Measurements from ENCODE around the gene RC3H2.

RC3H2 gene

GRCh38 chr9:122948313-122948712 is 43.2 kb upstream of the RC3H2 start (continued):
- no peak for TF ChIP-seq ZNF585B (tag by site-specific recombination; IDR thresholded peaks at IDR 0.05)
- no peak for TF ChIP-seq ZNF747 (tag by site-specific recombination; IDR thresholded peaks at IDR 0.05)
- no peak for TF ChIP-seq ZNF391 (tag by site-specific recombination; IDR thresholded peaks at IDR 0.05; ENCODE audit: borderline replicate concordance, low read depth)
- no peak for TF ChIP-seq ZNF221 (tag by site-specific recombination; IDR thresholded peaks at IDR 0.05; ENCODE audit: borderline replicate concordance)

DNA sequence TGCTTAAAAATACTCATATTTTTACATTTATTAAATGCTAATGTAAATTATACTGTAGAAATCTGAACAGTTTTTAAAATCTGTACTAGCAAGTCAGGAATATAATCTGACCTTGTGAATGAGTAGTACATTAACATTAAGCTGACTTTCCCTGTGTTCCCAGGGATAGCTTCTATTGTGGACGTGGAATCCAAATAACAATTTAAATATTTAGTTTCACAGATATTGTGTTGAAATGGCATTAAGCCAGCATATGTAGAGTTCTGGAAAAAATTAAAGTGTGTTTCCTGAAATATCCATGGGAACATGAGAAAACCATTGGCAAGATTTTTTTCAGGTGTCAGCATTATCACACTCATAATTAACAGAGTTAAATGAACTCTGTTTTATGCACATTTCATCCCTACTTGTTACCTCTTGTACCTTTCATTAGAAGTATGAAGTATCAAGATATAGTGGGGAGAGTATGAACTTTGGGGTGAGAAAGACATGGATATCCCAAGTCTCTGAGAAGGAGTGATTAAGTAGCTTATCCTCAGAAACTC is 41.4 kb upstream of the RC3H2 start:
- 0 out of 2 replicates have a peak, but pooled peaks cover 2% of the 10 kb centered on the region for H3K4me1 ChIP-seq (ENCODE audit: control insufficient read depth, insufficient read depth, low read length)
- H3K9me3 ChIP-seq (ENCODE audit: control insufficient read depth, insufficient read depth, low read depth, low read length) = no peaks in the 10 kb centered on the region
- ChIA-PET CTCF (interaction anchor here (0.5 kb wide), 1 partner anchor 403 kb away, joined by 3 read pairs; no protein-coding TSS in a partner anchor), POLR2A (interaction anchor here (1.0 kb wide), 1 partner anchor 15 kb away, joined by 3 read pairs; the partner anchor contains the start of gene ZBTB26)
- TF ChIP-seq, protein P1, sequence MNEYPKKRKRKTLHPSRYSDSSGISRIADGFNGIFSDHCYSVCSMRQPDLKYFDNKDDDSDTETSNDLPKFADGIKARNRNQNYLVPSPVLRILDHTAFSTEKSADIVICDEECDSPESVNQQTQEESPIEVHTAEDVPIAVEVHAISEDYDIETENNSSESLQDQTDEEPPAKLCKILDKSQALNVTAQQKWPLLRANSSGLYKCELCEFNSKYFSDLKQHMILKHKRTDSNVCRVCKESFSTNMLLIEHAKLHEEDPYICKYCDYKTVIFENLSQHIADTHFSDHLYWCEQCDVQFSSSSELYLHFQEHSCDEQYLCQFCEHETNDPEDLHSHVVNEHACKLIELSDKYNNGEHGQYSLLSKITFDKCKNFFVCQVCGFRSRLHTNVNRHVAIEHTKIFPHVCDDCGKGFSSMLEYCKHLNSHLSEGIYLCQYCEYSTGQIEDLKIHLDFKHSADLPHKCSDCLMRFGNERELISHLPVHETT (tag by site-specific recombination; IDR thresholded peaks at IDR 0.05) = no peak
- TF ChIP-seq GLI4 (tag by site-specific recombination; IDR thresholded peaks at IDR 0.05) (no peak), KLF16 (tag by site-specific recombination; IDR thresholded peaks at IDR 0.05) (no peak), ZNF292 (tag by site-specific recombination; IDR thresholded peaks at IDR 0.05; ENCODE audit: borderline replicate concordance, low read depth) (no peak), ZNF629 (tag by site-specific recombination; IDR thresholded peaks at IDR 0.05) (no peak), ZNF132 (tag by site-specific recombination; IDR thresholded peaks at IDR 0.05; ENCODE audit: borderline replicate concordance) (no peak), SCRT2 (tag by site-specific recombination; IDR thresholded peaks at IDR 0.05) (no peak), ZNF571 (tag by site-specific recombination; IDR thresholded peaks at IDR 0.05) (no peak), ZBTB7A (tag by site-specific recombination; IDR thresholded peaks at IDR 0.05; ENCODE audit: low read depth) (no peak), ZNF791 (tag by site-specific recombination; IDR thresholded peaks at IDR 0.05) (no peak), ZSCAN5A (tag by site-specific recombination; IDR thresholded peaks at IDR 0.05) (no peak), ZEB2 (tag by site-specific recombination; IDR thresholded peaks at IDR 0.05) (no peak), TCF7L2 (IDR thresholded peaks at IDR 0.05; ENCODE audit: borderline replicate concordance, low read depth, low read length) (no peak), ZNF777 (tag by site-specific recombination; IDR thresholded peaks at IDR 0.05; ENCODE audit: borderline replicate concordance) (no peak)
- TF ChIP-seq, protein P2, sequence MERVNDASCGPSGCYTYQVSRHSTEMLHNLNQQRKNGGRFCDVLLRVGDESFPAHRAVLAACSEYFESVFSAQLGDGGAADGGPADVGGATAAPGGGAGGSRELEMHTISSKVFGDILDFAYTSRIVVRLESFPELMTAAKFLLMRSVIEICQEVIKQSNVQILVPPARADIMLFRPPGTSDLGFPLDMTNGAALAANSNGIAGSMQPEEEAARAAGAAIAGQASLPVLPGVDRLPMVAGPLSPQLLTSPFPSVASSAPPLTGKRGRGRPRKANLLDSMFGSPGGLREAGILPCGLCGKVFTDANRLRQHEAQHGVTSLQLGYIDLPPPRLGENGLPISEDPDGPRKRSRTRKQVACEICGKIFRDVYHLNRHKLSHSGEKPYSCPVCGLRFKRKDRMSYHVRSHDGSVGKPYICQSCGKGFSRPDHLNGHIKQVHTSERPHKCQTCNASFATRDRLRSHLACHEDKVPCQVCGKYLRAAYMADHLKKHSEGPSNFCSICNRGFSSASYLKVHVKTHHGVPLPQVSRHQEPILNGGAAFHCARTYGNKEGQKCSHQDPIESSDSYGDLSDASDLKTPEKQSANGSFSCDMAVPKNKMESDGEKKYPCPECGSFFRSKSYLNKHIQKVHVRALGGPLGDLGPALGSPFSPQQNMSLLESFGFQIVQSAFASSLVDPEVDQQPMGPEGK (tag by site-specific recombination; IDR thresholded peaks at IDR 0.05) = no peak
- TF ChIP-seq, protein P3, sequence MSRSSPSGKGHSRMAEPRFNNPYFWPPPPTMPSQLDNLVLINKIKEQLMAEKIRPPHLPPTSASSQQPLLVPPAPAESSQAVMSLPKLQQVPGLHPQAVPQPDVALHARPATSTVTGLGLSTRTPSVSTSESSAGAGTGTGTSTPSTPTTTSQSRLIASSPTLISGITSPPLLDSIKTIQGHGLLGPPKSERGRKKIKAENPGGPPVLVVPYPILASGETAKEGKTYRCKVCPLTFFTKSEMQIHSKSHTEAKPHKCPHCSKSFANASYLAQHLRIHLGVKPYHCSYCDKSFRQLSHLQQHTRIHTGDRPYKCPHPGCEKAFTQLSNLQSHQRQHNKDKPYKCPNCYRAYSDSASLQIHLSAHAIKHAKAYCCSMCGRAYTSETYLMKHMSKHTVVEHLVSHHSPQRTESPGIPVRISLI (tag by site-specific recombination; IDR thresholded peaks at IDR 0.05) = no peak
- no peak overlapping the region for H3K4me3 ChIP-seq (ENCODE audit: low read depth, low read length)
- H3K27ac ChIP-seq (ENCODE audit: extremely low read depth, low read depth, low read length) = no peak overlapping the region
- peaks cover 0 to 4% of the 10 kb centered on the region in 2 experiments; a peak in 1 of 3 replicates for H3K36me3 ChIP-seq (ENCODE audit: control insufficient read depth in 2 of 2, insufficient read depth in 1 of 2, low read length in 2 of 2)
